Muscle layer of duodenum (tissue), 2 donors: ENCODE results near the gene OR1M1.

Source experiments
- H3K27ac ChIP-seq: one replicate; pipeline ENCODE4 v1.7.0; 2013; ENCODE audit warnings: mild to moderate bottlenecking, low read length
- H3K27me3 ChIP-seq: one replicate; pipeline ENCODE4 v1.7.0; 2013; ENCODE audit warnings: low read depth, mild to moderate bottlenecking, control low read depth, low read length
- H3K36me3 ChIP-seq, 2 donors: one replicate each; pipeline ENCODE4 v1.7.0; 2013; ENCODE audit warnings: low read length in 2 of 2, control low read depth in 1 of 2, mild to moderate bottlenecking in 1 of 2; ENCODE audit not compliant: insufficient read depth in 2 of 2, control insufficient read depth in 1 of 2
- H3K4me1 ChIP-seq, 2 donors: one replicate each; pipeline ENCODE4 v1.7.0; 2013; ENCODE audit warnings: low read length in 2 of 2, mild to moderate bottlenecking in 2 of 2, control low read depth in 1 of 2, moderate library complexity in 1 of 2; ENCODE audit not compliant: insufficient read depth in 2 of 2, control insufficient read depth in 1 of 2
- H3K4me3 ChIP-seq, 2 donors: one replicate each; pipeline ENCODE4 v1.7.0; 2013; ENCODE audit warnings: low read length in 2 of 2, low read depth in 1 of 2, mild to moderate bottlenecking in 1 of 2
- H3K9me3 ChIP-seq, 2 donors: one replicate each; pipeline ENCODE4 v1.7.0; 2013; ENCODE audit warnings: low read length in 2 of 2, control low read depth in 1 of 2, mild to moderate bottlenecking in 1 of 2; ENCODE audit not compliant: control insufficient read depth in 1 of 2
- donor health status: healthy.

OR1M1 gene

DNA sequence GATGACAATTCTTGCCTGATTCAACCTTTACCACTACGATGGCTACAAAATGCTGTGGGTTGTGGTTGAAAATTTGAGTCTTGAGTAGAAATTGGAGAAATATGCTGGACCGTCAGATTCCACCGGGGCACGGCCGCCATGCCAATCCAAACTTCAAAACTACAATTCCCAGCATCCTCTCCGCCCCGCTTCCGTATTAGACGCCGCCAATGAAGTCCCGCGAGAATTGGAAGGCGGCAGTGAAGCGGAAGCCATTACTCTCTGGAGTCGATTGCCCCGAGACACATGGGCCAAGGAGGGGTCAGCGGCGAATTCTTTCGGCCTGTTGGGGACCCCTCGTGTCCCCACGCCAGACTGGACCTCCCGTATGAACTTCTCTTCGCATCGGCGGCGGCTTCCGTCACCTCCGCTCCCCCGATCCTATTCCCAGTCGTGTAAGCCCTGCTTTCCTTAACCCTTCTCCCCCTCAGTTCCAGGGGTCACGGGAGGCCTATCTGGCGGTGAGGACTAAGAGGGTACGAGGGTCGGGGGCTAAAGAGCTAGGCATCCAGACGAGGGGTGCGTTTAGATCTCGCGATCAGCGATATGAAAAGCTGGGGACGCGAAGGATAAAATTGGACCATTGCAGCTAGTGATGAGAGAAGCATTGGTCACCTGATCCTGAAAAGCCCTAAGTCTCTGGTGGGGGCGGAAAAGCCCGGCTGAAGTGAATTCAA lies 53.5 kb downstream of the OR1M1 start, which contains the start of gene ZNF317:
ZNF317 (plus strand) TSS at position 239 of the 716 bp plus-strand sequence. CDS start 15,620 bp downstream, outside the sequence.
- Histone ChIP-seq H3K36me3 (no peaks in the 10 kb centered on the region), H3K4me3 (peak within 1 kb of the TSS; percentile 83 to 90), H3K4me1 (peaks cover 12 to 16% of the 10 kb centered on the region in 2 donors), H3K27me3 (no peaks in the 10 kb centered on the region), H3K9me3 (peaks cover 4 to 10% of the 10 kb centered on the region in 2 donors), H3K27ac (peak within 1 kb of the TSS; percentile 98)

DNA sequence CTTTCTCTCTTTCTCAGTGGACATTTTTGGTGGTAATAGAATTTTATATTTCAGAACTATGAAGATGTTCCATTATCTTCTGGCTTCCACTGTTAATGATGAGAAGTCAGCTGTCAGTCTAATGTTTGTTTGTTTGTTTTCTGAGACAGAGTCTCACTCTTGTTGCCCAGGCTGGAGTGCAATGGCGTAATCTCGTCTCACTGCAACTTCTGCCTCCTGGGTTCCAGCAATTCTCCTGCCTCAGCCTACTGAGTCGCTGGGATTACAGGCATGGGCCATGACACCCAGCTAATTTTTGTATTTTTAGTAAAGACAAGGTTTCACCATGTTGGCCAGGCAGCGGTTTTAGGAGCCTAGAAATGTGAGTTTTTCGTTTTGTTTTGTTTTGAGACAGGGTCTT lies 58.1 kb downstream of the OR1M1 start:
- Histone ChIP-seq H3K27me3 (no peaks in the 10 kb centered on the region), H3K4me1 (peaks cover 12% of the 10 kb centered on the region in 2 donors), H3K27ac (no peak overlapping the region), H3K4me3 (no peak overlapping the region), H3K9me3 (peaks cover 4 to 17% of the 10 kb centered on the region in 2 donors), H3K36me3 (no peaks in the 10 kb centered on the region)
